Esophagus squamous epithelium (tissue), 5 donors: ENCODE data around the gene CCDC33. TPM values are rescaled to one million over a fixed set of nuclear protein-coding genes. Genes with fewer than 3 reads are reported as not detected.
A peak's percentile ranks its signal among the peaks of the same experiment; 100 is the strongest.
"Not testable (repeated sequence)": the region's sequence is repeated elsewhere in the genome, so short reads cannot be mapped to it uniquely, and the experiment has no call there.

Experiments used
- DNase-seq: peaks from one replicate; lab custom pipeline; 2025; lab: John Stamatoyannopoulos, UW
- H3K27ac ChIP-seq, 4 donors: fragments of 200-600 bp; sonication (generic); one replicate each; pipeline ENCODE4 v1.5.1; 2016 to 2019; ENCODE audit warnings: mild to moderate bottlenecking in 1 of 4
- H3K27me3 ChIP-seq, 4 donors: fragments of 200-600 bp; sonication (generic); 1 replicate in 3 of 4; 2 replicates in 1 of 4; pipeline versions ENCODE4 v1.5.1 to v1.6.0; 2017 to 2021; ENCODE audit warnings: antibody characterized with exemption in 1 of 4
- H3K36me3 ChIP-seq, 3 donors: fragments of 200-600 bp; sonication (generic); one replicate each; pipeline ENCODE4 v1.5.1; 2016 to 2019
- H3K4me1 ChIP-seq, 3 donors: fragments of 200-600 bp; sonication (generic); one replicate each; pipeline ENCODE4 v1.5.1; 2017 to 2019
- H3K4me3 ChIP-seq, 4 donors: fragments of 200-600 bp; sonication (generic); 1 replicate in 3 of 4; 2 replicates in 1 of 4; pipeline ENCODE4 v1.5.1; 2016 to 2019; ENCODE audit warnings: mild to moderate bottlenecking in 2 of 4, moderate library complexity in 1 of 4
- H3K9me3 ChIP-seq, 3 donors: fragments of 200-600 bp; sonication (generic); one replicate each; pipeline ENCODE4 v1.5.1; 2016 to 2019
- CTCF ChIP-seq, 6 experiments: fragments of 450-650 bp in 4 of 6; fragments of 200-600 bp in 2 of 6; sonication (generic) in 2 of 6; IDR thresholded peaks; one replicate each; pipeline ENCODE4 v1.5.1; 2016 to 2019; ENCODE audit warnings: antibody characterized with exemption in 6 of 6, mild to moderate bottlenecking in 4 of 6, moderate library complexity in 4 of 6
- POLR2A ChIP-seq, 4 donors: fragments of 450-650 bp; IDR thresholded peaks; one replicate each; pipeline ENCODE4 v1.6.1; 2017; ENCODE audit warnings: antibody characterized with exemption in 4 of 4, mild to moderate bottlenecking in 4 of 4, moderate library complexity in 3 of 4
- WGBS, 2 donors: methylation state at CpG; one replicate each; pipeline ENCODE4 v1.1.5; 2018; 5-methylcytosine and 5-hydroxymethylcytosine counted together
- intact Hi-C: fragments of 100-400 bp; cut with DNase I; formaldehyde crosslinking; loops from one replicate; pipeline ENCODE4 v1.15.0; 2022
- total RNA-seq, 4 donors: library from RNA; depleted of rRNA; stranded (reverse); fragments of >200 nt; gene quantifications; one replicate each; pipeline ENCODE4 v1.1.0, GENCODE V29; 2016
- donor health status: DM: yes; HTN: yes; CAD: no.

CCDC33 gene
- total RNA-seq, 4 donors from 2014 or later = not detected

DNA sequence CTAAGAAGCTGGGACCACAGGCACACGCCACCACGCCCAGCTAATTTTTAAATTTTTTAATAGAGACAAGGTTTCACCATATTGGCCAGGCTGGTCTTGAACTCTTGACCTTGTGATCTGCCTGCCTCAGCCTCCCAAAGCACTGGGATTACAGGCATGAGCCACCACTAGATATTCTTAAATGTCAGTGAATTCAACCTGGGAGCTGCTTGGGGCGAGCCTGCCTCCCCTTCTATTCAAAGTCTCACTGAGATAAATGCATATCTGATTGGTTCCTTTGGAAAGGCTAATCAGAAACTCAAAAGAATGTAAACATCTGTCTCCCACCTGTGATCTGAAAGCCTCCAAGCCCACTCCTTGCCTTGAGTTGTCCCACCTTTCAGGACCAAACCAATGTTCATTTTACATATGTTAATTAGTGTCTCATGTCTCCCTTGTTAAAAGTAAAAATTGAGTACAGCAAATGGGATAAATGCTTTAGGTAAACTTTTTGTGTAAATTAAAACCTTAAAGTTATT lies 116.3 kb downstream of the CCDC33 start:
- Histone ChIP-seq H3K9me3 (no peaks in the 10 kb centered on the region), H3K4me3 (no peak overlapping the region), H3K27me3 (peaks cover 0 to 14% (median 0%) of the 10 kb centered on the region in 4 donors), H3K36me3 (no peaks in the 10 kb centered on the region), H3K27ac (no peak overlapping the region), H3K4me1 (peaks cover 2 to 48% (median 22%) of the 10 kb centered on the region in 3 donors)
- DNase-seq = no peak
- TF ChIP-seq POLR2A (IDR thresholded peaks at IDR 0.05) = no peak
- no peak for TF ChIP-seq CTCF (IDR thresholded peaks at IDR 0.05)
- intact Hi-C loops = no loop called here
- 74 to 75% methylated on average over 3 of the region's 3 CpGs for WGBS, 2 donors

GRCh38 chr15:74353992-74354391 lies 117.9 kb downstream of the CCDC33 start:
- H3K36me3 ChIP-seq, intact Hi-C loops, H3K27ac ChIP-seq, DNase-seq, H3K4me3 ChIP-seq, H3K9me3 ChIP-seq: not testable (repeated sequence)
- Histone ChIP-seq H3K27me3 (peaks cover 0 to 14% (median 0%) of the 10 kb centered on the region in 4 donors), H3K4me1 (peaks cover 6 to 52% (median 20%) of the 10 kb centered on the region in 3 donors)
- WGBS, 2 donors = 81 to 100% methylated on average over 2 of the region's 2 CpGs

DNA sequence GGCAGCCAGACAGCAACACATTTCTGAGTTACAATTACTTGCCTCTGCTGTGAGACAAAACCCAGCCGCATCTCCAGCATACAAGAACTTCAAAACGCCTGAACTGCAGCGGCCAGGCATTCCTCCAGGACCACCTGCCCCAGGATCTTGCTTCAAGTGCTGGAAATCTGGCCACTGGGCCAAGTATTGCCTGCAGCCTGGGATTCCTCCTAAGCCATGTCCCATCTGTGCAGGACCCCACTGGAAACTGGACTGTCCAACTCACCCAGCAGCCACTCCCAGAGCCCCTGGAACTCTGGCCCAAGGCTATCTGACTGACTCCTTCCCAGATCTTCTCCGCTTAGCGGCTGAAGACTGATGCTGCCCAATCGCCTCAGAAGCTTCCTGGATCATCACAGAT lies 119.9 kb downstream of the CCDC33 start:
- peaks cover 0 to 14% (median 0%) of the 10 kb centered on the region in 4 donors for H3K27me3 ChIP-seq
- H3K27ac ChIP-seq = peak overlapping the region in 2 of 4 donors; percentile 70 to 79
- H3K36me3 ChIP-seq, H3K4me3 ChIP-seq, intact Hi-C loops, DNase-seq, H3K9me3 ChIP-seq: not testable (repeated sequence)
- WGBS, 2 donors = 75 to 89% methylated on average over 6 of the region's 6 CpGs
- peaks cover 6 to 56% (median 26%) of the 10 kb centered on the region in 3 donors for H3K4me1 ChIP-seq

DNA sequence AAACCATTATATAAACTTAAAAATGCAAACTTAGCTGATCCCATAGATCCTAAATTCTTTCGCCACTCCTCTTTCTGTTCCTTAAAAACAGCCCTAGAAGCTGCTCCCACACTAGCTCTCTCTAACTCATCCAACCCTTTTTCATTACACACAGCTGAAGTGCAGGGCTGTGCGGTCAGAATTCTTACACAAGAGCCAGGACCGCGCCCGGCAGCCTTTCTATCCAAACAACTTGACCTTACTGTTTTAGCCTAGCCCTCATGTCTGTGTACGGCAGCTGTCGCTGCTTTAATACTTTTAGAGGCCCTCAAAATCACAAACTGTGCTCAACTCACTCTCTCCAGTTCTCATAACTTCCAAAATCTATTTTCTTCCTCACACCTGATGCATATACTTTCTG lies 121.4 kb downstream of the CCDC33 start:
- H3K27me3 ChIP-seq, H3K36me3 ChIP-seq, H3K9me3 ChIP-seq, H3K4me3 ChIP-seq, DNase-seq, intact Hi-C loops: not testable (repeated sequence)
- 42 to 53% methylated on average over 7 of the region's 7 CpGs for WGBS, 2 donors
- peaks cover 6 to 64% (median 26%) of the 10 kb centered on the region in 3 donors for H3K4me1 ChIP-seq
- H3K27ac ChIP-seq = peak overlapping the region; percentile 1 to 79 (median 45)

- DNase-seq, H3K36me3 ChIP-seq, intact Hi-C loops, H3K4me3 ChIP-seq, H3K9me3 ChIP-seq, H3K27me3 ChIP-seq: not testable (repeated sequence)
- WGBS, 2 donors = 34 to 45% methylated on average over 6 of the region's 6 CpGs
- peak overlapping the region; percentile 22 to 79 (median 49) for H3K27ac ChIP-seq
- peaks cover 6 to 65% (median 26%) of the 10 kb centered on the region in 3 donors for H3K4me1 ChIP-seq
These were observed 123.2 kb downstream of the CCDC33 start for GRCh38 chr15:74359376-74359775.

- intact Hi-C loops, H3K36me3 ChIP-seq, H3K4me3 ChIP-seq, DNase-seq, H3K27me3 ChIP-seq, H3K9me3 ChIP-seq: not testable (repeated sequence)
- Histone ChIP-seq H3K27ac (peak overlapping the region in 3 of 4 donors; percentile 14 to 79 (median 73)), H3K4me1 (peaks cover 6 to 73% (median 31%) of the 10 kb centered on the region in 3 donors)
- 11 to 29% methylated on average over 1 of the region's 1 CpG for WGBS, 2 donors
These were observed 124.7 kb downstream of the CCDC33 start for GRCh38 chr15:74360855-74361254.

GRCh38 chr15:74362482-74362881 lies 126.4 kb downstream of the CCDC33 start:
- WGBS, 2 donors = 88 to 92% methylated on average over 1 of the region's 1 CpG
- no peaks in the 10 kb centered on the region for H3K36me3 ChIP-seq
- H3K27me3 ChIP-seq = peaks cover 0 to 22% (median 0%) of the 10 kb centered on the region in 4 donors
- no peaks in the 10 kb centered on the region for H3K9me3 ChIP-seq
- DNase-seq = no peak
- intact Hi-C loops = no loop called here
- H3K27ac ChIP-seq = no peak overlapping the region
- H3K4me3 ChIP-seq = no peak overlapping the region
- peaks cover 7 to 73% (median 26%) of the 10 kb centered on the region in 3 donors for H3K4me1 ChIP-seq
- no peak for TF ChIP-seq CTCF (IDR thresholded peaks at IDR 0.05)
- no peak for TF ChIP-seq POLR2A (IDR thresholded peaks at IDR 0.05)
